HCT116 (cell line): ENCODE results near the gene CHST1. TPM values are rescaled to one million over a fixed set of nuclear protein-coding genes. Genes with fewer than 3 reads are reported as not detected.

Experiments used
- ATAC-seq: fragments of 200-7000 bp; cut with Tn5 transposase; 2 replicates; pipeline ENCODE4 v1.9.1; 2020; ENCODE audit warnings: mild to moderate bottlenecking, moderate library complexity
- BruUV-seq: library from RNA; stranded (reverse); fragments of 400-500 nt; replicated peaks from 2 replicates; lab custom pipeline; 2021; lab: Mats Ljungman, UMichigan
- CTCF ChIA-PET: fragments of 300-600 bp; sonication (Branson Sonifier 250); formaldehyde crosslinking; loops from one replicate; lab custom pipeline; 2021; ENCODE audit warnings: antibody characterized with exemption; lab: Charles Lee
- POLR2A ChIA-PET: fragments of 300-600, 350-600 bp; sonication (Branson Sonifier 250); formaldehyde crosslinking; loops from one replicate; lab custom pipeline; 2021; ENCODE audit warnings: antibody characterized with exemption; lab: Charles Lee
- RAD21 ChIA-PET, 2 experiments: fragments of 300-600 bp; sonication (Branson Sonifier 250); formaldehyde crosslinking; loops; one replicate each; lab custom pipeline; 2023; ENCODE audit warnings: low total read pairs in 2 of 2; ENCODE audit not compliant: uncharacterized antibody in 2 of 2, unreplicated experiment in 2 of 2, low non-redundant PET in 1 of 2; lab: Charles Lee
- DNase-seq: peaks from one replicate; pipeline ENCODE4 v3.0.0-alpha.2; 2010; ENCODE audit warnings: low read depth, low spot score
- H2AFZ ChIP-seq: fragments of 200-600 bp; shearing (Covaris generic), sonication (generic); 2 replicates; pipeline ENCODE4 v1.6.1; 2017; ENCODE audit warnings: low read depth, mixed run types, mixed read lengths, antibody characterized with exemption, low read length; ENCODE audit not compliant: poor library complexity, severe bottlenecking
- H3K27ac ChIP-seq: 2 replicates; pipeline ENCODE4 v1.5.1; 2012; ENCODE audit warnings: low read depth, low read length
- H3K27me3 ChIP-seq: fragments of 200-600 bp; sonication (generic); 2 replicates; pipeline ENCODE4 v1.6.1; 2016; ENCODE audit warnings: mixed run types, low read length, mixed read lengths; ENCODE audit not compliant: insufficient read depth
- H3K36me3 ChIP-seq, 2 experiments: fragments of 200-500 bp in 1 of 2; fragments of 200-600 bp in 1 of 2; sonication (Bioruptor generic) in 1 of 2; sonication (generic) in 1 of 2; 2 replicates each; pipeline versions ENCODE4 v1.5.1 to v1.6.1; 2014 to 2016; ENCODE audit warnings: low read length in 2 of 2, inconsistent platforms in 1 of 2, mixed read lengths in 1 of 2, mixed run types in 1 of 2; ENCODE audit not compliant: insufficient read depth in 2 of 2, control insufficient read depth in 1 of 2
- H3K4me1 ChIP-seq, 2 experiments: fragments of 200-600 bp in 1 of 2; sonication (generic) in 1 of 2; 2 replicates each; pipeline versions ENCODE4 v1.5.1 to v1.6.1; 2012 to 2017; ENCODE audit warnings: low read length in 2 of 2, inconsistent platforms in 1 of 2, mild to moderate bottlenecking in 1 of 2, mixed read lengths in 1 of 2, mixed run types in 1 of 2, moderate library complexity in 1 of 2; ENCODE audit not compliant: insufficient read depth in 2 of 2, control insufficient read depth in 1 of 2
- H3K4me2 ChIP-seq: fragments of 200-600 bp; sonication (generic); 2 replicates; pipeline ENCODE4 v1.6.1; 2017; ENCODE audit warnings: mixed run types, low read length, mixed read lengths
- H3K4me3 ChIP-seq, 2 experiments: fragments of 200-600 bp in 1 of 2; sonication (generic) in 1 of 2; replicated peaks in 1 of 2; 2 replicates each; pipeline ENCODE4 v1.5.1; 2011 to 2016; ENCODE audit warnings: low read length in 2 of 2, control low read depth in 1 of 2, low read depth in 1 of 2, mild to moderate bottlenecking in 1 of 2, mixed read lengths in 1 of 2, mixed run types in 1 of 2
- H3K79me2 ChIP-seq: fragments of 200-600 bp; sonication (generic); 2 replicates; pipeline ENCODE4 v1.6.1; 2017; ENCODE audit warnings: mild to moderate bottlenecking, mixed run types, low read length, moderate library complexity, mixed read lengths; ENCODE audit not compliant: insufficient read depth
- H3K9ac ChIP-seq: fragments of 200-600 bp; sonication (generic); 2 replicates; pipeline ENCODE4 v1.6.1; 2016; ENCODE audit warnings: low read length, mixed read lengths
- H3K9me2 ChIP-seq: fragments of 200-600 bp; sonication (generic), shearing (Covaris generic); 2 replicates; pipeline ENCODE4 v1.6.1; 2017; ENCODE audit warnings: mixed run types, mild to moderate bottlenecking, moderate library complexity; ENCODE audit not compliant: insufficient read depth
- H3K9me3 ChIP-seq, 2 experiments: fragments of 200-500 bp in 1 of 2; fragments of 200-600 bp in 1 of 2; sonication (Bioruptor generic) in 1 of 2; sonication (generic) in 1 of 2; 2 replicates each; pipeline ENCODE4 v1.6.1; 2014 to 2017; ENCODE audit warnings: low read length in 2 of 2, mixed read lengths in 2 of 2, inconsistent platforms in 1 of 2, low read depth in 1 of 2, mild to moderate bottlenecking in 1 of 2, mixed run types in 1 of 2, moderate library complexity in 1 of 2; ENCODE audit not compliant: control insufficient read depth in 1 of 2, insufficient read depth in 1 of 2
- H4K20me1 ChIP-seq: fragments of 200-600 bp; sonication (generic), shearing (Covaris generic); 2 replicates; pipeline ENCODE4 v1.6.1; 2017; ENCODE audit warnings: mixed run types, mild to moderate bottlenecking, moderate library complexity; ENCODE audit not compliant: insufficient read depth
- ATF3 ChIP-seq: IDR thresholded peaks from 2 replicates; pipeline ENCODE4 v1.6.1; 2012
- CTCF ChIP-seq, 3 experiments: fragments of 200-600 bp in 1 of 3; sonication (generic) in 1 of 3; IDR thresholded peaks in 2 of 3; conservative IDR thresholded peaks in 1 of 3; 2 replicates each; pipeline ENCODE4 v1.5.1; 2012 to 2017; ENCODE audit warnings: low read depth in 2 of 3, low read length in 2 of 3, antibody characterized with exemption in 1 of 3, borderline replicate concordance in 1 of 3, control low read depth in 1 of 3, mild to moderate bottlenecking in 1 of 3, mixed read lengths in 1 of 3, mixed run types in 1 of 3, moderate library complexity in 1 of 3; ENCODE audit not compliant: insufficient read depth in 1 of 3
- FOSL1 ChIP-seq: IDR thresholded peaks from 2 replicates; pipeline ENCODE4 v1.6.1; 2012; ENCODE audit warnings: low read depth
- RAD21 ChIP-seq: IDR thresholded peaks from 2 replicates; pipeline ENCODE4 v1.6.1; 2012; ENCODE audit warnings: low read depth, mild to moderate bottlenecking
- ZNF274 ChIP-seq: fragments of 200-500 bp; sonication (Bioruptor generic); IDR thresholded peaks from 2 replicates; pipeline ENCODE4 v1.6.1; 2014; ENCODE audit warnings: mild to moderate bottlenecking, low read depth, low read length, inconsistent platforms
- intact Hi-C: fragments of 100-400 bp; cut with micrococcal nuclease; formaldehyde crosslinking; loops from 2 replicates; pipeline ENCODE4 v1.10.0; 2022
- total RNA-seq: library from RNA; stranded (reverse); gene quantifications from one replicate; pipeline ENCODE4 v1.2.1, GENCODE V29; 2021; ENCODE audit not compliant: unreplicated experiment

Gene CHST1
- total RNA-seq, 1 experiment from 2014 or later = 0.69 TPM

- Histone ChIP-seq H3K4me3 (no peak overlapping the region), H3K4me2 (no peak overlapping the region), H2AFZ (no peak overlapping the region), H3K4me1 (no peaks in the 10 kb centered on the region), H3K9me2 (no peaks in the 10 kb centered on the region), H3K36me3 (no peaks in the 10 kb centered on the region), H3K9me3 (peaks cover 0 to 6% of the 10 kb centered on the region in 2 experiments; a peak in 1 of 4 replicates), H3K79me2 (no peaks in the 10 kb centered on the region), H3K27me3 (peaks cover 52% of the 10 kb centered on the region; the same call in 1 of the 2 replicates), H3K9ac (no peak overlapping the region), H3K27ac (no peak overlapping the region)
- RAD21 ChIA-PET = no interaction called here
- no peak for DNase-seq
- intact Hi-C loops = no loop called here
- POLR2A ChIA-PET = no interaction called here
- no TSS peak for BruUV-seq
- CTCF ChIA-PET = no interaction called here
- no peak for ATAC-seq
- TF ChIP-seq CTCF (IDR thresholded peaks at IDR 0.05 in 2 of 3, conservative IDR thresholded peaks at IDR 0.05 in 1 of 3; ENCODE audit: borderline replicate concordance in 1 of 3, insufficient read depth in 1 of 3, low read depth in 2 of 3, low read length in 2 of 3) (no peak), ATF3 (no peak), RAD21 (no peak), FOSL1 (no peak), ZNF274 (no peak)
- TF ChIP-seq, all 23 proteins: peak for 0
- H4K20me1 ChIP-seq = no peaks in the 10 kb centered on the region
Measured at GRCh38 chr11:45617871-45618601, 47.4 kb downstream of the CHST1 start.
